Fibroblast of upper back skin (primary cell): ENCODE measurements around the gene SEC22C.
"Not testable (repeated sequence)": the region's sequence is repeated elsewhere in the genome, so short reads cannot be mapped to it uniquely, and the experiment has no call there.

Experiments used
- DNase-seq: peaks from one replicate; pipeline ENCODE4 v3.0.0-alpha.2; 2013

SEC22C gene

DNA sequence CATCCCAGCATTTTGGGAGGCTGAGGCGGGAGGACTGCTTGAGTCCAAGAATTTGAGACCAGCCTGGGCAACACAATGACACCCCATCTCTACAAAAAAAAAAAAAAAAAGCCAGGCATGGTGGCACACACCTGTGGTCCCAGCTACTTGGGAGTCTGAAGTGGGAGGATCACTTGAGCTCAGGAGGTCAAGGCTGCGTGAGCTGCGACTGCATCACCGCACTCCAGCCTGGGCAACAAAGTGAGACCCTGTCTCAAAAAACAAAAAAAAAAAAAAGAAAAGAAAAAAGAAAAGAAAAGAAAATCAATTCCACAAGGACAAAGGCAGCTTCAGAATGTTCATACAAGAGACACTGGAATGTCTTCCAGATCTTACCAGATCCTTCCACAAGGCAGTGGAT is 2.4 kb downstream of the SEC22C start:
- DNase-seq: not testable (repeated sequence)

DNA sequence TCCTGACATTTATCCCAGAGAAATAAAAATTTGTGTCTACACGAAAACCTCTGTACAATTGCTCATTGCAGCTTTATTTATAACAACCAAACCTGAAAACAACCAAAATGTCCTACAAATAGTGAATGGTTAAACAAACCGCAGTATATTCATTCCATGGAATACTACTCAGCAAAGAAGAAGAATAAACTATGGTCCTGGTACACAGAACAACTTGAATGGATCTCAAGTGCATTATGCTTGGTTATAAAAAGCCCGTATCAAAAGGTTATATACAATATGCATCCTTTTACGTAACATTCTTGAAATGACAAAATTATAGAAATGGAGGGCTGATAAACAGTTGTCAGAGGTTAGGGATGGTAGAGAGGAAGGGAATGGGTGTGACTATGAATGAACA is 3.7 kb downstream of the SEC22C start:
- no peak for DNase-seq

GRCh38 chr3:42575137-42575741 is 6.5 kb downstream of the SEC22C start:
- DNase-seq: no peak

DNA sequence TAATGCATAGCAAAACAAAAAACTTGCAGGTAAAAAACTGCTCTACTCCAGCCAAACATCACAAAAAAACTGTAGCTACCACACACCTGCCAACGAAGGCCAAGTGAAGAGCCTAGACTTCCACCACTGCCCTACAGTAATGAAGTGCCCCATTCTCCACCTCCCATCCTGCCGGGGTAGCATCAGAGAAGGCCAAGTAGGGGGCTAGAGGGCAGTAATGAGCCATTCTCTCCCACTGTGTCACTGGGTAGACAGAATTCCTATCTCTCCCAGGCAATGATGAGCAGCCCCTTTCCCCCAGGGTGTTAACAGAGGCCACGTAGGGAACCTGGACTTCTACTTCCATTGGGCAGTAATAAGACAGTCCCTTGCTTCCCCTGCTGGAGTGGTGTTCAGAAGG is 9.5 kb downstream of the SEC22C start:
- peak; percentile 28 for DNase-seq

DNA sequence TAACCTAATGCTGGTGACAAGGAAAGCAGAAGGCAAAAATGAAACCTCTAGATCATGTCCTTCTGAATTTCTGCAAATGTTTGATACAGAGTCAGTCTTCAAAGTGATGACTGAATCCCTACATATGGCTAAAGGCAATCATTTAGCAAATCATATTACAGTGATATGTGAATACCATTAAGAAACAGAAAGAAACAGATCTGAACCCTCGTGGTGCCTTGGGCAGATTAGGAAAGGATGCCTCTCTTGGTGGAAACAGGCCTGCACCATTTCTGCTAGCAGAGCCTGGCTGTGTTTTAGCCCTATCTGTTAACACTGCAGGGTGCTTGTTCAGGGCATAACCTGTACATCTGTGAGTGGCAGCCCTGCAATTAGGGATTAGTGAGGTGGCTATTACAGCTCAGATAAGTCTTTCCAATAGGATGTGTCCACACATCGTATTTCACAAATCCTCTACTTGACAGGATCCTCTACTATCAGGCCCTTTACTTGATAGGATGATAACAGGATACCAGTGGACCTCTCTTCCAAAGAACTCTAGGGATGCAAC is 12.1 kb downstream of the SEC22C start:
- no peak for DNase-seq

- DNase-seq: no peak
Observed at GRCh38 chr3:42562047-42562907, 19.5 kb downstream of the SEC22C start.

DNA sequence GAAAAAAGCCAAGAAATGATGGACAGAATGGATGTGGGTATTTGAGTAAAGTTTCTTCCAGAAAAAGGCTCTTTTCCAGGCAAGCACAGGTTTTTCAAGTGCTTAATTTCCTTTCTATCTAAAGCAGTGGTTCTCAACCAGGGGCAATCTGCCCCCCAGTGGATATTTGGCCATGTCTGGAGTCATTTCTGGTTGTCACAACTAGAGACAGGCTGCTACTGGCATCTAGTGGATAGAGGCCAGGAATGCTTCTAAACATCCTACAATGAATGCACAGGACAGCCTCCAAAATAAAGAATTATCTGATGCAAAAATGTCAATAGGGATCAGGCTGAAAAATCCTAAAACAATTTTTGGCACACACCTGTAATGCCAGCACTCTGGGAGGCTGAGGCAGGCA is 23.9 kb downstream of the SEC22C start:
- no peak for DNase-seq

GRCh38 chr3:42556817-42557216 is 24.9 kb downstream of the SEC22C start:
- DNase-seq: not testable (repeated sequence)

GRCh38 chr3:42556089-42556632 is 25.6 kb downstream of the SEC22C start:
- no peak for DNase-seq

DNA sequence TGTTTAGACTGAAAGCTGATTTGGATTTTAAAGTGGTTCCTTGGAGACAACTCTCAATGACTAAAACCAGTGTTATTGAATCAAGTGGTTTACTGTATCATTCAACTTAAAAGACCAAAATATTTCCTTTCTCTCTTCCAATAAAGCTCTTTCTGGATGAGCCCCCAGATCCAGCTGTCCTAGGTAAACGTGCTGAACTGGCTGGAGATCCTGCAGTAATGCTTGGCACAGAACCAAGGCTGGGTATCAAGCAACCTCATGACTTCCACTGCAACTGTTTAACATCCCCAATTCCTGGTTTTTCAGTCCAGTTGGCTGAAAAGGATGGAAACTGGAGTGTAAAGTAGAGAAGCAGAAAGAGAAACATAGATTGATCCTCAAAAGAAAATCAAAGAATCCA is 28.9 kb downstream of the SEC22C start:
- no peak for DNase-seq

DNA sequence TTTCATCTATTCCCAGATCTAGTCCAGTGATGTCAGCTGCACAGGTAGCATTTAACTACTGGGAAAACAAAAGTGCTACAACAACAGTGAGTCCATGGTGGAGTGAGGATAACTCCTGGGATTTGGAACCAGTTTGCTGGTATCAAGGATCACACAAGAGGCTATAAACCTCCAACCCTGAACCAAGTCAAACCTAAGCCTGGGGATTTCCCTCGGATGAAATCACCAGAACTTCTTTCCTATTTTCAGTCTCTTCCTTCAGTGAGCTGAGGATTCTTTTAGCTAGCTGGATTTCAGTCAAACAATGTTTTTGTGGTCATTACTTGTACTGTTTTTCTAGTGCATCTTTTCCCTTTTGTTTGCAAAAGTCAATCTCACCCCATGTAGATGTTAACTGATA is 31.5 kb downstream of the SEC22C start:
- no peak for DNase-seq

- no peak for DNase-seq
Observed at GRCh38 chr3:42549131-42549530, 32.6 kb downstream of the SEC22C start.

GRCh38 chr3:42547401-42547945 is 34.3 kb downstream of the SEC22C start:
- peak; percentile 37 for DNase-seq

DNA sequence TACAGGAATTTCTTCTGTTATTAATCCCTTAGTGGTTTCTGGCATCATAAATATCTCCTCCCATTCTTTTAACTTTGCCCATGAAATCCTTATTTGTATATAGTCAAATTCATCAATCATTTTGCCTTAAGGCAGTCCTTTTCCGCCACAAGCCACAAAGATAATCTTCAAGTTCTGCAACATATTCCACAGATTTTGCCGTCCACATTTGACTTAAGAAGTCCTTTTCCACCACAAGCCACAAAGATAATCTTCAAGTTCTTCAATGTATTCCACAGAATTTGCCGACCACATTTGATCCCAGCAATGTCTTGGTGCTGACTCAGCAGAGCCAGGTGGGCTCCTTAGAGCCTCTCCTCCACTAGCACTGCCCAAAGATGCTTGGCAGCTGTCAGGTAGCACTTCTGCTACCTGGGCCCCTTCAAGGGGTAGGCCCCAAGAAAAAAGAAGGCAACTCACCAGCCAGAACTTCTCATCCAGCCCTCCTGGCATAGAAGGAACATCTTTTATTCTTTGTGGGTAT is 35.0 kb downstream of the SEC22C start:
- DNase-seq: peak; percentile 31

GRCh38 chr3:42545284-42545900 is 36.4 kb downstream of the SEC22C start:
- DNase-seq: no peak

- no peak for DNase-seq
Observed at GRCh38 chr3:42544492-42545283, 37.1 kb downstream of the SEC22C start.

GRCh38 chr3:42541079-42541478 is 40.7 kb downstream of the SEC22C start:
- no peak for DNase-seq

- DNase-seq: no peak
Observed at GRCh38 chr3:42539871-42540714, 41.7 kb downstream of the SEC22C start.

DNA sequence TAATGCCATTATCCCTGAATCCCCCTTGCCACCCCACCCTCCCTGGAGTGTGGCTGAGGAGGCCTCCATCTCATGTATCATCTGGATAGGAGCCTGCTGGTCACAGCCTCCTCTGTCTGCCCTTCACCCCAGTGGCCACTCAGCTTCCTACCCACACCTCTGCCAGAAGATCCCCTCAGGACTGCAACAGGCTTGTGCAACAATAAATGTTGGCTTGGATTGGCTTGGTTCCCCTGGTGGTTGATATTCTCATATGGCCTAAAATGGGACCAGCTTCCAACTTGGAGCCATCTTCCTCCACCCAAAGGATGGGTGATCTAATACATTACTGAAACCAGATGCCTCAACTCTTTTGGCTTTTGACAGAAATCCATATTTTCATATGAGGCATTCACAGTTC is 44.4 kb downstream of the SEC22C start:
- no peak for DNase-seq

- no peak for DNase-seq
Observed at GRCh38 chr3:42535981-42536784, 45.6 kb downstream of the SEC22C start.
